Peyer's patch (tissue), 4 donors: ENCODE measurements around the gene ALG5.

Source experiments
- POLR2A ChIP-seq, 2 donors: fragments of 450-650 bp; IDR thresholded peaks; one replicate each; pipeline ENCODE4 v1.5.1; 2017; ENCODE audit warnings: antibody characterized with exemption in 2 of 2, mild to moderate bottlenecking in 2 of 2, moderate library complexity in 2 of 2
- TF ChIP-seq, protein P1 (sequence below), 6 experiments: fragments of 450-650 bp in 4 of 6; fragments of 200-600 bp in 2 of 6; sonication (generic) in 1 of 6; IDR thresholded peaks; one replicate each; pipeline ENCODE4 v1.5.1; 2017 to 2019; ENCODE audit warnings: antibody characterized with exemption in 6 of 6, mild to moderate bottlenecking in 3 of 6, moderate library complexity in 1 of 6

DNA sequence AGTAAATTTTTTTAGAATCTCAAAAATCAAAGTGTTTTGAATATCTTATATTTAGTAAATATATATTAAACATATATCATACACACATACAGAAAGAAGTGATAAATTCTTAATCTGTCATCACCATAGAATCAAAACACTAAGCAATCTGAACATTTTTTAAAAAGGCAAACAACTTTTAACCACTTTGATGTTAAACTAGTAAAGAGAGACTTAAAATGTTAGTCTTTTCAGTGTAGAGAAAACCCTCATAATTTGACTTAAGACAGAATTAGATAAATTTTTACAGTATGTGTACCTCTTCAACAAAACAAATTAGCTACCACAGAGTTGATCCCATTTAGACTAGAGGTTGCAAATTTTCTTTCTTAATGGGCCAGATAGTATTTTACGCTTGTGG, 46.9 kb upstream of the ALG5 start:
- TF ChIP-seq, protein P1, sequence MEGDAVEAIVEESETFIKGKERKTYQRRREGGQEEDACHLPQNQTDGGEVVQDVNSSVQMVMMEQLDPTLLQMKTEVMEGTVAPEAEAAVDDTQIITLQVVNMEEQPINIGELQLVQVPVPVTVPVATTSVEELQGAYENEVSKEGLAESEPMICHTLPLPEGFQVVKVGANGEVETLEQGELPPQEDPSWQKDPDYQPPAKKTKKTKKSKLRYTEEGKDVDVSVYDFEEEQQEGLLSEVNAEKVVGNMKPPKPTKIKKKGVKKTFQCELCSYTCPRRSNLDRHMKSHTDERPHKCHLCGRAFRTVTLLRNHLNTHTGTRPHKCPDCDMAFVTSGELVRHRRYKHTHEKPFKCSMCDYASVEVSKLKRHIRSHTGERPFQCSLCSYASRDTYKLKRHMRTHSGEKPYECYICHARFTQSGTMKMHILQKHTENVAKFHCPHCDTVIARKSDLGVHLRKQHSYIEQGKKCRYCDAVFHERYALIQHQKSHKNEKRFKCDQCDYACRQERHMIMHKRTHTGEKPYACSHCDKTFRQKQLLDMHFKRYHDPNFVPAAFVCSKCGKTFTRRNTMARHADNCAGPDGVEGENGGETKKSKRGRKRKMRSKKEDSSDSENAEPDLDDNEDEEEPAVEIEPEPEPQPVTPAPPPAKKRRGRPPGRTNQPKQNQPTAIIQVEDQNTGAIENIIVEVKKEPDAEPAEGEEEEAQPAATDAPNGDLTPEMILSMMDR (IDR thresholded peaks at IDR 0.05), result no peak
- no peak for TF ChIP-seq POLR2A (IDR thresholded peaks at IDR 0.05)
